ENCODE results near the gene SLC12A6. TPM values are rescaled to one million over a fixed set of nuclear protein-coding genes. Genes with fewer than 3 reads are reported as not detected.

Gene SLC12A6
- total and polyA plus RNA-seq, 4 donors, result 14.8 to 46.0 (median 30.3) TPM

GRCh38 chr15:34248190-34248589, 89.4 kb downstream of the SLC12A6 start:
- ATAC-seq (ENCODE audit: low FRiP score), result no peak
- Histone ChIP-seq H3K9me3 (ENCODE audit: control insufficient read depth, low read length) (no peaks in the 10 kb centered on the region), H3K4me3 (ENCODE audit: low read length in 2 of 2) (no peak overlapping the region), H3K27me3 (ENCODE audit: control insufficient read depth in 1 of 2, insufficient read depth in 2 of 2, low read length in 1 of 2) (no peaks in the 10 kb centered on the region), H3K4me1 (ENCODE audit: control insufficient read depth in 1 of 2, insufficient read depth in 2 of 2, low read length in 2 of 2) (no peaks in the 10 kb centered on the region), H3K27ac (ENCODE audit: low read depth in 1 of 2, low read length in 2 of 2) (no peak overlapping the region), H3K36me3 (ENCODE audit: control insufficient read depth in 1 of 2, insufficient read depth in 2 of 2, low read length in 1 of 2) (peaks cover 6 to 19% of the 10 kb centered on the region in 2 donors)
- no peak for DNase-seq
- intact Hi-C loops (cut with DNase I), result no loop called here
- WGBS, 2 donors, result 99 to 100% methylated on average over 1 of the region's 1 CpG

- WGBS, 2 donors, result 81 to 83% methylated on average over 9 of the region's 9 CpGs
Observed at GRCh38 chr15:34246276-34246976, 91.2 kb downstream of the SLC12A6 start.

GRCh38 chr15:34243226-34243625, 94.4 kb downstream of the SLC12A6 start:
- Histone ChIP-seq H3K4me1 (ENCODE audit: control insufficient read depth in 1 of 2, insufficient read depth in 2 of 2, low read length in 2 of 2) (no peaks in the 10 kb centered on the region), H3K4me3 (ENCODE audit: low read length in 2 of 2) (no peak overlapping the region), H3K36me3 (ENCODE audit: control insufficient read depth in 1 of 2, insufficient read depth in 2 of 2, low read length in 1 of 2) (peaks cover 9 to 12% of the 10 kb centered on the region in 2 donors), H3K27me3 (ENCODE audit: control insufficient read depth in 1 of 2, insufficient read depth in 2 of 2, low read length in 1 of 2) (no peaks in the 10 kb centered on the region), H3K27ac (ENCODE audit: low read depth in 1 of 2, low read length in 2 of 2) (no peak overlapping the region), H3K9me3 (ENCODE audit: control insufficient read depth, low read length) (no peaks in the 10 kb centered on the region)
- DNase-seq (no peak), ATAC-seq (ENCODE audit: low FRiP score) (no peak)
- intact Hi-C loops (cut with DNase I), result loop anchor here in 1 of 2 donors (5.0 kb wide), 1 partner anchor 99 kb away; the partner anchor contains the start of genes NOP10 and NUTM1
- WGBS, 2 donors, result 44 to 57% methylated on average over 3 of the region's 3 CpGs

More at GRCh38 chr15:34246276-34246976, 91.2 kb downstream of the SLC12A6 start:
- H3K4me3 ChIP-seq (ENCODE audit: low read length in 2 of 2), result no peak overlapping the region
- H3K27ac ChIP-seq (ENCODE audit: low read depth in 1 of 2, low read length in 2 of 2), result no peak overlapping the region
- H3K36me3 ChIP-seq (ENCODE audit: control insufficient read depth in 1 of 2, insufficient read depth in 2 of 2, low read length in 1 of 2), result peaks cover 6 to 14% of the 10 kb centered on the region in 2 donors
- no peaks in the 10 kb centered on the region for H3K9me3 ChIP-seq (ENCODE audit: control insufficient read depth, low read length)
- DNase-seq, result no peak
- intact Hi-C loops (cut with DNase I), result no loop called here
- H3K4me1 ChIP-seq (ENCODE audit: control insufficient read depth in 1 of 2, insufficient read depth in 2 of 2, low read length in 2 of 2), result no peaks in the 10 kb centered on the region
- no peaks in the 10 kb centered on the region for H3K27me3 ChIP-seq (ENCODE audit: control insufficient read depth in 1 of 2, insufficient read depth in 2 of 2, low read length in 1 of 2)
- ATAC-seq (ENCODE audit: low FRiP score), result no peak

GRCh38 chr15:34242331-34242710, 95.3 kb downstream of the SLC12A6 start:
- 82 to 85% methylated on average over 4 of the region's 4 CpGs for WGBS, 2 donors

GRCh38 chr15:34241376-34242330, 95.9 kb downstream of the SLC12A6 start:
- Histone ChIP-seq H3K27me3 (ENCODE audit: control insufficient read depth in 1 of 2, insufficient read depth in 2 of 2, low read length in 1 of 2) (no peaks in the 10 kb centered on the region), H3K4me1 (ENCODE audit: control insufficient read depth in 1 of 2, insufficient read depth in 2 of 2, low read length in 2 of 2) (no peaks in the 10 kb centered on the region), H3K27ac (ENCODE audit: low read depth in 1 of 2, low read length in 2 of 2) (no peak overlapping the region), H3K36me3 (ENCODE audit: control insufficient read depth in 1 of 2, insufficient read depth in 2 of 2, low read length in 1 of 2) (peaks cover 10 to 12% of the 10 kb centered on the region in 2 donors), H3K9me3 (ENCODE audit: control insufficient read depth, low read length) (no peaks in the 10 kb centered on the region), H3K4me3 (ENCODE audit: low read length in 2 of 2) (no peak overlapping the region)
- no peak for ATAC-seq (ENCODE audit: low FRiP score)
- intact Hi-C loops (cut with DNase I), result loop anchor here in 1 of 2 donors (5.0 kb wide), 1 partner anchor 101 kb away; the partner anchor contains the start of genes NOP10 and NUTM1
- DNase-seq, result no peak
- 40 to 42% methylated on average over 1 of the region's 1 CpG for WGBS, 2 donors

More at GRCh38 chr15:34242331-34242710, 95.3 kb downstream of the SLC12A6 start:
- Histone ChIP-seq H3K4me1 (ENCODE audit: control insufficient read depth in 1 of 2, insufficient read depth in 2 of 2, low read length in 2 of 2) (no peaks in the 10 kb centered on the region), H3K27me3 (ENCODE audit: control insufficient read depth in 1 of 2, insufficient read depth in 2 of 2, low read length in 1 of 2) (no peaks in the 10 kb centered on the region), H3K36me3 (ENCODE audit: control insufficient read depth in 1 of 2, insufficient read depth in 2 of 2, low read length in 1 of 2) (peaks cover 10 to 13% of the 10 kb centered on the region in 2 donors), H3K9me3 (ENCODE audit: control insufficient read depth, low read length) (no peaks in the 10 kb centered on the region), H3K4me3 (ENCODE audit: low read length in 2 of 2) (no peak overlapping the region), H3K27ac (ENCODE audit: low read depth in 1 of 2, low read length in 2 of 2) (no peak overlapping the region)
- ATAC-seq (ENCODE audit: low FRiP score) (no peak), DNase-seq (no peak)
- intact Hi-C loops (cut with DNase I), result loop anchor here in 1 of 2 donors (5.0 kb wide), 1 partner anchor 100 kb away; the partner anchor contains the start of genes NOP10 and NUTM1

- Histone ChIP-seq H3K27me3 (ENCODE audit: control insufficient read depth in 1 of 2, insufficient read depth in 2 of 2, low read length in 1 of 2) (no peaks in the 10 kb centered on the region), H3K4me1 (ENCODE audit: control insufficient read depth in 1 of 2, insufficient read depth in 2 of 2, low read length in 2 of 2) (no peaks in the 10 kb centered on the region), H3K36me3 (ENCODE audit: control insufficient read depth in 1 of 2, insufficient read depth in 2 of 2, low read length in 1 of 2) (peaks cover 12% of the 10 kb centered on the region in 2 donors), H3K27ac (ENCODE audit: low read depth in 1 of 2, low read length in 2 of 2) (no peak overlapping the region), H3K9me3 (ENCODE audit: control insufficient read depth, low read length) (no peaks in the 10 kb centered on the region), H3K4me3 (ENCODE audit: low read length in 2 of 2) (no peak overlapping the region)
- no peak for ATAC-seq (ENCODE audit: low FRiP score)
- no peak for DNase-seq
- 86 to 91% methylated on average over 3 of the region's 3 CpGs for WGBS, 2 donors
- intact Hi-C loops (cut with DNase I), result loop anchor here in 1 of 2 donors (5.0 kb wide), 1 partner anchor 102 kb away; the partner anchor contains the start of genes NOP10 and NUTM1
Observed at GRCh38 chr15:34240537-34240936, 97.0 kb downstream of the SLC12A6 start.

- 68 to 70% methylated on average over 4 of the region's 4 CpGs for WGBS, 2 donors
- intact Hi-C loops (cut with DNase I), result loop anchor here (2.0 to 5.0 kb wide), 2 partner anchors 128 kb away; partner anchors contain the start of gene LPCAT4 (in 2 of the 2)
- no peak overlapping the region for H3K27ac ChIP-seq (ENCODE audit: low read depth in 1 of 2, low read length in 2 of 2)
- no peak overlapping the region for H3K4me3 ChIP-seq (ENCODE audit: low read length in 2 of 2)
- ATAC-seq (ENCODE audit: low FRiP score), result no peak
- no peaks in the 10 kb centered on the region for H3K27me3 ChIP-seq (ENCODE audit: control insufficient read depth in 1 of 2, insufficient read depth in 2 of 2, low read length in 1 of 2)
- no peaks in the 10 kb centered on the region for H3K9me3 ChIP-seq (ENCODE audit: control insufficient read depth, low read length)
- peaks cover 7 to 12% of the 10 kb centered on the region in 2 donors for H3K36me3 ChIP-seq (ENCODE audit: control insufficient read depth in 1 of 2, insufficient read depth in 2 of 2, low read length in 1 of 2)
- no peak for DNase-seq
- no peaks in the 10 kb centered on the region for H3K4me1 ChIP-seq (ENCODE audit: control insufficient read depth in 1 of 2, insufficient read depth in 2 of 2, low read length in 2 of 2)
Observed at GRCh38 chr15:34239151-34239808, 98.3 kb downstream of the SLC12A6 start.

- H3K27me3 ChIP-seq (ENCODE audit: control insufficient read depth in 1 of 2, insufficient read depth in 2 of 2, low read length in 1 of 2), result no peaks in the 10 kb centered on the region
- ATAC-seq (ENCODE audit: low FRiP score) (no peak), DNase-seq (no peak)
- no peaks in the 10 kb centered on the region for H3K4me1 ChIP-seq (ENCODE audit: control insufficient read depth in 1 of 2, insufficient read depth in 2 of 2, low read length in 2 of 2)
- WGBS, 2 donors, result 71% methylated on average over 6 of the region's 6 CpGs
- H3K4me3 ChIP-seq (ENCODE audit: low read length in 2 of 2), result no peak overlapping the region
- intact Hi-C loops (cut with DNase I), result no loop called here
- no peak overlapping the region for H3K27ac ChIP-seq (ENCODE audit: low read depth in 1 of 2, low read length in 2 of 2)
- H3K9me3 ChIP-seq (ENCODE audit: control insufficient read depth, low read length), result no peaks in the 10 kb centered on the region
- peaks cover 4 to 6% of the 10 kb centered on the region in 2 donors for H3K36me3 ChIP-seq (ENCODE audit: control insufficient read depth in 1 of 2, insufficient read depth in 2 of 2, low read length in 1 of 2)
Observed at GRCh38 chr15:34233614-34234013, 104.0 kb downstream of the SLC12A6 start.

Data from aorta (tissue), 5 donors.